ENCODE results near the gene MECR. TPM values are rescaled to one million over a fixed set of nuclear protein-coding genes. Genes with fewer than 3 reads are reported as not detected.
A peak's percentile ranks its signal among the peaks of the same experiment; 100 is the strongest.

MECR gene, protein sequence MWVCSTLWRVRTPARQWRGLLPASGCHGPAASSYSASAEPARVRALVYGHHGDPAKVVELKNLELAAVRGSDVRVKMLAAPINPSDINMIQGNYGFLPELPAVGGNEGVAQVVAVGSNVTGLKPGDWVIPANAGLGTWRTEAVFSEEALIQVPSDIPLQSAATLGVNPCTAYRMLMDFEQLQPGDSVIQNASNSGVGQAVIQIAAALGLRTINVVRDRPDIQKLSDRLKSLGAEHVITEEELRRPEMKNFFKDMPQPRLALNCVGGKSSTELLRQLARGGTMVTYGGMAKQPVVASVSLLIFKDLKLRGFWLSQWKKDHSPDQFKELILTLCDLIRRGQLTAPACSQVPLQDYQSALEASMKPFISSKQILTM
- 18.9 and 23.8 TPM in 2 replicates for total RNA-seq (2014; rRNA removed; shearing (Covaris generic))

- peak; percentile 96 for DNase-seq (ENCODE audit: low read depth)
Measured at GRCh38 chr1:29230553-29231378, at the start of gene MECR. Gene MECR (minus strand): TSS chr1:29230934. CDS start chr1:29230906, 28 bp downstream.

DNA sequence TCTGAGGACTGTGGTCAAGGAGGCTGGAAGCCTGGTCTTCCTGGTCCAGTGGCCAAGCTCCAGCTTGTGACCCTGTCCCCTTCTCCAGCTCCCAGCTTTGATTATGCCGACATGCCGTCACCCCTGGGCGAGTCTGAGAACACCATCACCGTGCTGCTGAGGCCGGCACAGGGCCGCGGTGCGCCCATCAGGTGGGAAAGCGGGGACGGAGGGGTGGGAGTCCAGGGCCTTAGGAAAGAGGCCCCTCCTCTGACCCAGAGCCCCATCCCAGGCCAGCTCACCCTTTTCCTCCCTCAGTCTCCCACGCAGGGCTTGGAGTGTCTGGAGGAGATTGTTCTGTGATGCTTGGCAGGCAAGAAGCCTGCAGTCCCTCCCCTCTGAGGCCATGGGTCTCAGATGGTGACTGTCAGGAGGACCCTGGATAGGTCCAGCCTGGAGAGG, 49.2 kb upstream of the MECR start:
- DNase-seq (ENCODE audit: low read depth), result no peak

- no peak for DNase-seq (ENCODE audit: low read depth)
Measured at GRCh38 chr1:29279406-29279805, 48.7 kb upstream of the MECR start.

- DNase-seq (ENCODE audit: low read depth), result no peak
Measured at GRCh38 chr1:29278124-29278523, 47.4 kb upstream of the MECR start.

GRCh38 chr1:29275435-29275834, 44.7 kb upstream of the MECR start:
- DNase-seq (ENCODE audit: low read depth), result no peak

GRCh38 chr1:29272147-29272907, 41.6 kb upstream of the MECR start:
- no peak for DNase-seq (ENCODE audit: low read depth)

DNA sequence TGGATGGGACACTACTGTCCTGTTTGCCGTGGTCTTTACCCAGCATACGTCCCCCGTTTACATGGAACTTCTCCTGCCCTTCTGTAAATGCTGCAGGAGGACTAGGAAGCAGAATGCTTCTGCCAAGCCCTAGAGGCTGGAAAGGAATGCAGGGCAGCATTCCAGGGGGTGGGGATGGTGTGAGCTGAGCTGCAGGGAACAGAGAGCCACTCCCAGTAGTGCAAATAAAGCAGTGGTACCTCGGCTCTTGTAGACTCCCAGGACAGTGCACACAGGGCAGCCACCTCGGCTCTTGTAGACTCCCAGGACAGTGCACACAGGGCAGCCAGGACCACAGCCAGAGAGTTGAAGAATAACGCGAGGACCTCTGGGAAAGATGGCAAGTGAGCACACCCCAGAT, 41.0 kb upstream of the MECR start:
- peak; percentile 78 for DNase-seq (ENCODE audit: low read depth)

- DNase-seq (ENCODE audit: low read depth), result no peak
Measured at GRCh38 chr1:29270929-29271521, 40.3 kb upstream of the MECR start.

DNA sequence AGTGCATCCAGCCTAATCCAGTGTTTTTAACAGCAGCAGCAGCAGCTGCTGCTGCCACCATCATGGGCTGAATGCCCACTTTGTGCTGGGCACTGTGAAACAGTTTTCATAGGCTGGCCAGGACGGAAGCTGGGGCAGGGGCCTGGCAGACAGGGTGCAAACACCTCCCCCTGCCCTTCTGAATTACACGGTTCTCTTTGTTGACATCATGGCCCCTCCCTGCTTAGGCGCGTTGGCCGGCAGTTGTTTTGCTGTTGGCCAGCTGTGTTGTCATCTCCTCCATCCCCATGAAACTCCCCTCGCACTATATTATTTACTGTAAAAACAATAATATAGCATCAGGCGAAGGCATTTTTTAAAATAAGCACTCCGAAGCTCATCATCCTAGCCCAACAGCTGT, 38.6 kb upstream of the MECR start:
- DNase-seq (ENCODE audit: low read depth), result no peak

- DNase-seq (ENCODE audit: low read depth), result no peak
Measured at GRCh38 chr1:29267321-29268070, 36.8 kb upstream of the MECR start.

- DNase-seq (ENCODE audit: low read depth), result no peak
Measured at GRCh38 chr1:29266912-29267311, 36.2 kb upstream of the MECR start.

GRCh38 chr1:29264773-29265389, 34.1 kb upstream of the MECR start:
- DNase-seq (ENCODE audit: low read depth), result no peak

GRCh38 chr1:29260531-29260930, 29.8 kb upstream of the MECR start:
- DNase-seq (ENCODE audit: low read depth), result no peak

DNA sequence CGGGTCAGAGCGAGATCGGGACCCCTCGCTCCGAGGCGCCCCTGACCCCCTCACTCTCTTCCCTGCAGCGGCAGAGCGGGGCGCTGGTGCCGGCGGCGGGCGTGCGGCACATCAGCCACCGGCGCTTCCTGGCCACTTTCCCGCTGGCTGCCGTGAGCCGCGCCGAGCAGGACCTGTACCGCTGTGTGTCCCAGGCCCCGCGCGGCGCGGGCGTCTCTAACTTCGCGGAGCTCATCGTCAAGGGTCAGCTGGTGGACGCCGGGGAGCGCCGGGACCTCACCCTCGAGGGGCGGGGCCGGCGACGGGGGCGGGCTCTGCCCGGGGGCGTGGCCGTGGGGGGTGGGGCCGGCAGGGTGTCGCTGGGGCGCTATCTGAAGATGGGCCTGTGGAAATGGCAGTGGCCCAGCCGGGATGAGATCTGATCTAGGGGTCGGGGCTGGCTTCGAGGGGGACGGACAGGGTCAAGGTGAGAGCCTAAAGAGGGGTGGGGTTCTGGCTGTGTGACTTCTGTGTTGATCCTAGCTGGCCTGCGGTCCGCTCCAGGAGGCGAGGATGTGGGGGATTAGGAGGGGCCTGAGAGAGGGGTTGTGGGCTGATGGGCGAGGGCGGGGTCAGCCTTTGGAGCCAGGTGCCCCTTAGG, 29.2 kb upstream of the MECR start:
- DNase-seq (ENCODE audit: low read depth), result peak; percentile 39

GRCh38 chr1:29258976-29259801, 28.5 kb upstream of the MECR start:
- DNase-seq (ENCODE audit: low read depth), result no peak

DNA sequence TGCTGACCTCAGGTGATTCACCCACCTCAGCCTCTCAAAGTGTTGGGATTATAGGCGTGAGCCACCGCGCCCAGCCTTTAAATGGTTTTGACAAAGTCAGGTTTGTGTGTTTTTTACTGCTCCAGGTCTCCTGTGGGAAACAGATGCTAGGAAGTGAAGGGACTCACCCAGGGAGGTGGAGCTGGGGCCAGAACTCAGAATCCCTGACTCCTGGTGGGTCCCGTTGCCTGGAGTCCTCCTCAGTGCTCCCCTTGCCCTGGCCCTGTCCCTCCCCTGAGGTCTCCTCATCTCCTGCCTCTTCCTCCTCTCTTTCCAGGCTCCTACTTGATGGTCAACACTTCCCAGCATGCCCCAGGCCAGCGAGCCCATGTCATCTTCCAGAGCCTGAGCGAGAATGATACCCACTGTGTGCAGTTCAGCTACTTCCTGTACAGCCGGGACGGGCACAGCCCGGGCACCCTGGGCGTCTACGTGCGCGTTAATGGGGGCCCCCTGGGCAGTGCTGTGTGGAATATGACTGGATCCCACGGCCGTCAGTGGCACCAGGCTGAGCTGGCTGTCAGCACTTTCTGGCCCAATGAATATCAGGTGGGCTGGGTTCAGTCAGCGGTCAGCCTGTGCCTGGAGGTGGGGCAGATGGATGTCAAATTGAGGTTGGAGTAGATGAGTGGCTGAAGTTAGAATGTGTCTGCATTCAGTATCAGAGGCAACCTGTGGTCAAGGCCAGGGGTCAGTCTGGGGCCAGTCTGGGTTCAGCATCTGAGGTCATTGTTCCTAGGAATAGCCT, 27.6 kb upstream of the MECR start:
- DNase-seq (ENCODE audit: low read depth), result no peak

DNA sequence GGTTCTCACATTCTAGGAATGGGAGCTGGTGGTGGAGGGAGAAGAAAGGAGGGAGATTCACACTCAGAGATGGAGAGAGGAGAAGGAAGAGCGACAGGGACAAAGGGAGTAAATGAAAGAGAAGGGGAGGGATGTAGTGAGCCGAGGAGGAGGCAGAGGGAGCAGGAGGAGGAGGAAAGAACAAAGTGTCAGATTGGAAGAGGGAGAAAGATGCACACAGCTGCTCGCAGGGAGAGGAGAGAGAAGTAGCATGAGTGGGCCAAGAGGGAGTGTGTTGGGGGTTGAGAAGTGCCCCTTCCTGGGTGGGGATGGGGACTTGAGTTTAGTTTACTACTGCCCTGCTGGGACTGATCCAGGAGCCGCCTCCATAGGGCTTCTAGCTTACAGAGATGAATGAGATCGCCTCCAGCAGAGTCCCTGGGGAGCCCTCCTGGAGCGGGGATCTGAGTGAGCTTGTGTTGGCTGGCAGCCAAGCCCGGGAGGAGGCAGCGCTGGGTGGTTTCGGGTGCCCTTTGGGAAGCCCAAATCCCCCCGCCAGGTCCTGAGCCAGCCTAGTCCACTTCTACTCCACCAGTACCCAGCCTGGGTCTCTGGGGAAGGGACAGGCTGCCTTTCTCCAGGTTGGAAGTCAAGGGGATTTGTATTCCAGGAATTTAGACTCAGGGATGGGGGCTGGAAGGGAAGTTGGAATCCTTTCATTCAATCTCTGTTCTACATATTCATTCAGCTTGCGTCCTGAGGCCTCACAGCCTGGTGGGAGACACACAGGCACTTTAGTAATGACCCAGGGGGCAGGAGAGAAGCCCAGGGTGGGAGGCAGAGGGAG, 26.5 kb upstream of the MECR start:
- DNase-seq (ENCODE audit: low read depth), result peak; percentile 86

All from Daoy (cell line).